ENCODE results near the gene PEAK3.

PEAK3 gene

DNA sequence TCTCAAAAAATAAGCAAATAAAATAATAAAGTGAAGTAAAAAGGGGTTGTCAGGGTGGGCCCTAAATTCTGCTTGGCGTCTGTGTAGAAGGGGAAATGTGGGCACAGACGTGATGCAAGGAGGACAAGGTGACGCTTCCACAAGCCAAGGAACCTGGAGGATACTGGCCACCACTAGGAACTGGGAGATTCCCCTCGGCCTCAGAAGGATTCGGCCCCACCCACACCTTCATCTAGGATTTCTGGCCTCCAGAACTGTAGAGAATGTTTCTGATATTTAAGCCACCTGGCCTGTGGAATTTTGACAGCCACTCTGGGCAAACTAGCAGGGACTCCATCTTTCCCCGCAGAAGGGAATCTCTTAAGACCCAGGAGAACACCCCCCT is 47.0 kb downstream of the PEAK3 start:
- no peak for TF ChIP-seq CTCF (IDR thresholded peaks at IDR 0.05; ENCODE audit: control insufficient read depth, extremely low read depth, insufficient read depth)
- DNase-seq (ENCODE audit: low read depth): no peak
- H3K4me3 ChIP-seq (ENCODE audit: low read depth, low read length): peak overlapping the region; percentile 90

DNA sequence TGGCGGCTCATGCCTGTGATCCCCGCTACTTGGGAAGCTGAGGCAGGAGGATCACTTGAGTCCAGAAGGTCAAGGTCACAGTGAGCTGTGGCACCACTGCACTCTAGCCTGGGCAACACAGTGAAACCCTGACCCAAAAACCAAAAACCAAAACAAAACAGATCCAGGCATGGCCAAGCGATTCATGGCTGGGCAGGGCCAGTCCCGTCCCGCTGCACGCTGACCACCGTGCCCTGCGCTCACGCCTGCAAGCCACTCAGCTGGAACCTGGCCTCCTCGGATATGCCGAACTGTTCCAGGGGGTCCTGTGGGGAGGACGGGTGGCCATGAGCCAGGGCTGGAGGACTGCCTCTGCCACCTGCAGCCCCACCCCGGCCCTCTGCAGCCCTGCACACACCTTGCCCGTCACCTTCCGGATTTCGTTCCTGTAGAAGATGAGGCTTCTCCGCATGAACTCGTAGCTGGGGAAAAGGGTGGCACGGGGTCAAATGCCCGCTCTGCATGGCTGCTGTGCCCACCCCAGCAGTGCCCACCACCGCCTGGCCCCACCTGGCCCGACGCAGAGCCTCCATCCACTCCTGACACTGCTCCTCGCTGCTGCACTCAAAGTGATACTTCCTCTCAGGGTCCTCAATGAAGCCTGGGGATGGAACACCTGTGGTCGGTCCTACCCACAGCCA is 48.2 kb downstream of the PEAK3 start:
- H3K4me3 ChIP-seq (ENCODE audit: low read depth, low read length): no peak overlapping the region
- no peak for DNase-seq (ENCODE audit: low read depth)
- no peak for TF ChIP-seq CTCF (IDR thresholded peaks at IDR 0.05; ENCODE audit: control insufficient read depth, extremely low read depth, insufficient read depth)

GRCh38 chr19:2232286-2233151 is 49.5 kb downstream of the PEAK3 start:
- no peak overlapping the region for H3K4me3 ChIP-seq (ENCODE audit: low read depth, low read length)
- no peak for TF ChIP-seq CTCF (IDR thresholded peaks at IDR 0.05; ENCODE audit: control insufficient read depth, extremely low read depth, insufficient read depth)
- no peak for DNase-seq (ENCODE audit: low read depth)

DNA sequence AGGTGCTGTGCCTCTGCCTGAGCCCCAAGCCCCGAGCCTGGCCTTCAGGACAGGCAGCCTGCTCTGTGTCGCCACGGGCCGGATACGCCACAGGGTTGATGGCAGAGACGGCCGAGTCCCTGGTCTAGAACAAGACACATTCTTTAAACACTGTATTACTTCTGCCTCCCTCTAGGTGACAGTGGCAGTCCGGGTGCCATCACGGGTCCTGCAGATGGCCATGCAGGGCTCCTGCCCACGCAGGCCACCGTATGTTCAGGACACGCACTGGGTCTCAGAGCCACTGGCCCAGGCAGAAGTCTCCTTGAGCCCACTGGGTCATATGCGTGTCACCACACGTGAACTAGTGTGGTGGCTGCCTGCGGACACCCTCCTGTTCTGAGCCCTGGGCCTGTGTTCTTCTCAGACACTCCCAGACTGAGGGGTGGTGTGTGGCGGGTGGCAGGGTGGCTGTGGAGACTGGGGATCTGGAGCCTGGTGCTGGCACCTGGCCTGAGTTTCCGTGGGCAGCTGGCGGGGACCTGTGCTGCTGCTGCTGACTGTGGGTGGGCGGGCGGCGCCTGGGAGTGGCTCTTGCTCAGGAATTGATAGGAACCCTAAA is 50.3 kb downstream of the PEAK3 start:
- no peak for DNase-seq (ENCODE audit: low read depth)
- H3K4me3 ChIP-seq (ENCODE audit: low read depth, low read length): no peak overlapping the region
- TF ChIP-seq CTCF (IDR thresholded peaks at IDR 0.05; ENCODE audit: control insufficient read depth, extremely low read depth, insufficient read depth): peak; percentile 22; the same call in 1 of the 2 replicates

DNA sequence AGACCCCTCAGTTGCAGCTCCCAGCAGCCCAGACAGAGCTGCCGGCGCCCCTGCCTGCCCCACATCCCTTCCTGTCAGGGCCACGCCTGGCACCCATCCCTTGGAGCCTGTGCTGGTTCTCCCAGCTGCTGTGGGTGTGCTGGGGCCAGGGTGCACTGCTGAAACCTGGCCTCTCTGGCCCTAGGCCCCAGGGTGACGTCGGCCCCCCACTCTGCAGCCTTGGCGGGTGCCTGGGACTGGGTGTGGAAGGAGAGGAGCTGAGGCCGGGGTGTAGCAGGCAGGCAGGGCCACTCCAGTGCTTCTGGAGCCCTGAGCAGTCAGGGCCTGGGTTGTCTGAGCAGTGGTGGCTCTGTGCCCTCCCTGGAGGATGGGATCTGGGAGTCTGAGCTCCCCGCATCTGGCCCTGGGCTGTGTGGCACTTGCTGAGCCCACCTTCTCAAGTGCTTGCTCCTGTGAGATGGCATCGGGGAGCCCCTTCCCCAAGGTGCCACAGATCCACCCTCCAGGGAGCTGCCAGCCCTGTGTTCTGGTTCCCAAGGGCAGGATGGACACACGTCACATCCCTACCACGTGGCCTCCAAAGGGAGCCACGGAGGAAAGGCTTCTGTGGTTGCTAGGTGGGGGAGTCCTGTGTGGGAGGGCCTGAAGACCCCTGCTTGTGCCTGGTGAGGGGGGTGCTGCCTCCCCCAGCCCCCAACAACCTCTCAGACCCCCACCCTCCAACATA is 51.0 kb downstream of the PEAK3 start:
- H3K4me3 ChIP-seq (ENCODE audit: low read depth, low read length): no peak overlapping the region
- DNase-seq (ENCODE audit: low read depth): no peak
- no peak for TF ChIP-seq CTCF (IDR thresholded peaks at IDR 0.05; ENCODE audit: control insufficient read depth, extremely low read depth, insufficient read depth)

DNA sequence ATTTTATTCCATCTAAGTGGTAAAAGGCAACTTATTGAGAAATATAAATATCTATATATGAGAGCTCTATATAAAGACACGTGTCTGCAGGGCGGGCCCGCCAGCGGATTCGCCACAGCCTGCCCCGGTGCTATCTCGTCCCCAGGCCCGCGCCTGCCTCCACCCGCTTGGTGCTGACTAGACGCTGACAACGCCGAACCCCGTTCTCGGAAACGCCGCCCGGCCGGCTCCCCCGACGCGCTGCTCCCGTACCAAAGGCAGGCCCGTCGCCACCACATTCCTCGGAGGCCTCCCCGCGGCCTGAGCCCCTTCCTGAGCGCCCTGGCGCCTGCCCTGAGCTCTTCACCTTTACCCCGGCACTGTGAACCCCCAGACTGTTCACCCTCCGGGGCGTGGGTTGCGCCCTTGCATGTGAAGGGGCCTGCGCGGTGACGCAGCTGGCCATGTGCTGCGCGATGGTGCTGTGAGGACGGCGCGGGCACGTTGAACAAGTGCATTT is 51.9 kb downstream of the PEAK3 start:
- no peak overlapping the region for H3K4me3 ChIP-seq (ENCODE audit: low read depth, low read length)
- no peak for DNase-seq (ENCODE audit: low read depth)
- no peak for TF ChIP-seq CTCF (IDR thresholded peaks at IDR 0.05; ENCODE audit: control insufficient read depth, extremely low read depth, insufficient read depth)

Data from LNCaP clone FGC (cell line).